WTC11 (cell line): ENCODE results near the gene SLC2A9. TPM values are rescaled to one million over a fixed set of nuclear protein-coding genes. Genes with fewer than 3 reads are reported as not detected.

Source experiments
- ATAC-seq: fragments of 200-7000 bp; cut with Tn5 transposase; 2 replicates; pipeline ENCODE4 v1.10.0; 2021; ENCODE audit warnings: mild to moderate bottlenecking, moderate library complexity
- CTCF ChIA-PET: fragments of 300-600 bp; sonication (Branson Sonifier 250); formaldehyde crosslinking; loops from one replicate; lab custom pipeline; 2021; ENCODE audit warnings: antibody characterized with exemption; lab: Charles Lee
- POLR2A ChIA-PET: fragments of 350-600 bp; sonication (Branson Sonifier 250); formaldehyde crosslinking; loops from one replicate; lab custom pipeline; 2021; ENCODE audit warnings: antibody characterized with exemption; lab: Charles Lee
- DNase-seq: peaks from one replicate; pipeline ENCODE4 v3.0.0; 2021; ENCODE audit warnings: low spot score
- H3K27ac Mint-ChIP-seq: 2 replicates; pipeline ENCODE4 v1.8.0; 2021; ENCODE audit warnings: mixed read lengths
- H3K27me3 Mint-ChIP-seq: 2 replicates; pipeline ENCODE4 v1.8.0; 2021; ENCODE audit warnings: low read depth, mild to moderate bottlenecking, moderate library complexity, mixed read lengths
- H3K36me3 Mint-ChIP-seq: 2 replicates; pipeline ENCODE4 v1.8.0; 2021; ENCODE audit warnings: mixed read lengths
- H3K4me1 Mint-ChIP-seq: 2 replicates; pipeline ENCODE4 v1.8.0; 2022; ENCODE audit warnings: mixed read lengths
- H3K4me3 Mint-ChIP-seq: 2 replicates; pipeline ENCODE4 v1.8.0; 2021; ENCODE audit warnings: mild to moderate bottlenecking, moderate library complexity, mixed read lengths
- H3K9me3 Mint-ChIP-seq: 2 replicates; pipeline ENCODE4 v1.8.0; 2021; ENCODE audit warnings: mixed read lengths
- ATF2 ChIP-seq: sonication (generic); formaldehyde crosslinking; IDR thresholded peaks from 2 replicates; pipeline ENCODE4 v1.8.1; 2022; ENCODE audit warnings: low read depth, missing genetic modification reagents, borderline replicate concordance
- ATF6 ChIP-seq: sonication (generic); formaldehyde crosslinking; IDR thresholded peaks from 2 replicates; pipeline ENCODE4 v1.8.1; 2023; ENCODE audit warnings: mild to moderate bottlenecking, missing genetic modification reagents
- CBFB ChIP-seq: sonication (generic); formaldehyde crosslinking; IDR thresholded peaks from 2 replicates; pipeline ENCODE4 v1.8.1; 2022; ENCODE audit warnings: mild to moderate bottlenecking, low read depth, missing genetic modification reagents
- EMX1 ChIP-seq: fragments of 250-450 bp; sonication (Bioruptor Pico); IDR thresholded peaks from 2 replicates; pipeline ENCODE4 v1.8.0; 2021; ENCODE audit warnings: mild to moderate bottlenecking
- FOXJ3 ChIP-seq: sonication (generic); formaldehyde crosslinking; IDR thresholded peaks from 2 replicates; pipeline ENCODE4 v1.9.0; 2021; ENCODE audit warnings: missing genetic modification reagents, mild to moderate bottlenecking, borderline replicate concordance
- FOXP1 ChIP-seq: sonication (generic); formaldehyde crosslinking; IDR thresholded peaks from 2 replicates; pipeline ENCODE4 v1.8.0; 2022; ENCODE audit warnings: missing genetic modification reagents, mild to moderate bottlenecking, moderate library complexity, borderline replicate concordance
- GABPB1 ChIP-seq: sonication (generic); formaldehyde crosslinking; IDR thresholded peaks from 2 replicates; pipeline ENCODE4 v1.8.1; 2023; ENCODE audit warnings: mild to moderate bottlenecking, missing genetic modification reagents
- GTF2I ChIP-seq: fragments of 250-450 bp; sonication (Bioruptor Pico); conservative IDR thresholded peaks from 2 replicates; pipeline ENCODE4 v1.4.0; 2021; ENCODE audit warnings: mild to moderate bottlenecking
- HMGXB4 ChIP-seq: sonication (generic); formaldehyde crosslinking; IDR thresholded peaks from 2 replicates; pipeline ENCODE4 v1.8.1; 2023; ENCODE audit warnings: mild to moderate bottlenecking, moderate library complexity, missing genetic modification reagents
- JUN ChIP-seq: sonication (generic); formaldehyde crosslinking; IDR thresholded peaks from 2 replicates; pipeline ENCODE4 v1.8.0; 2023; ENCODE audit warnings: mild to moderate bottlenecking, missing genetic modification reagents
- KAT7 ChIP-seq: sonication (generic); formaldehyde crosslinking; IDR thresholded peaks from 2 replicates; pipeline ENCODE4 v1.8.1; 2023; ENCODE audit warnings: missing genetic modification reagents, mild to moderate bottlenecking, borderline replicate concordance
- MLX ChIP-seq: sonication (generic); formaldehyde crosslinking; IDR thresholded peaks from 2 replicates; pipeline ENCODE4 v1.8.1; 2023; ENCODE audit warnings: mild to moderate bottlenecking, missing genetic modification reagents, moderate library complexity
- NFATC4 ChIP-seq: fragments of 250-450 bp; sonication (Bioruptor Pico); IDR thresholded peaks from 2 replicates; pipeline ENCODE4 v1.9.0; 2021; ENCODE audit warnings: mild to moderate bottlenecking
- NFE2L1 ChIP-seq: sonication (generic); formaldehyde crosslinking; IDR thresholded peaks from 2 replicates; pipeline ENCODE4 v1.8.1; 2023; ENCODE audit warnings: missing genetic modification reagents
- TEAD4 ChIP-seq: sonication (generic); formaldehyde crosslinking; IDR thresholded peaks from 2 replicates; pipeline ENCODE4 v1.8.0; 2022; ENCODE audit warnings: mild to moderate bottlenecking, missing genetic modification reagents
- ZBTB21 ChIP-seq: sonication (generic); formaldehyde crosslinking; IDR thresholded peaks from 2 replicates; pipeline ENCODE4 v1.8.1; 2023; ENCODE audit warnings: mild to moderate bottlenecking, missing genetic modification reagents, borderline replicate concordance
- ZNF138 ChIP-seq: sonication (generic); formaldehyde crosslinking; conservative IDR thresholded peaks from 2 replicates; pipeline ENCODE4 v1.8.1; 2022; ENCODE audit warnings: mild to moderate bottlenecking, moderate library complexity, missing genetic modification reagents
- ZNF281 ChIP-seq: sonication (generic); formaldehyde crosslinking; IDR thresholded peaks from 2 replicates; pipeline ENCODE4 v1.8.0; 2023; ENCODE audit warnings: mild to moderate bottlenecking, missing genetic modification reagents
- ZNF423 ChIP-seq: fragments of 250-450 bp; sonication (Bioruptor Pico); IDR thresholded peaks from 2 replicates; pipeline ENCODE4 v2.1.2; 2022; ENCODE audit warnings: mild to moderate bottlenecking, moderate library complexity
- total RNA-seq: library from RNA; stranded (reverse); gene quantifications from 3 replicates; pipeline ENCODE4 v1.2.3, GENCODE V29; 2021
- TF ChIP-seq, protein P1 (sequence below): sonication (generic); formaldehyde crosslinking; IDR thresholded peaks from 2 replicates; pipeline ENCODE4 v1.8.0; 2022; ENCODE audit warnings: mild to moderate bottlenecking, missing genetic modification reagents
- TF ChIP-seq, protein P2 (sequence below): sonication (generic); formaldehyde crosslinking; IDR thresholded peaks from 2 replicates; pipeline ENCODE4 v1.8.0; 2023; ENCODE audit warnings: missing genetic modification reagents
- TF ChIP-seq, protein P3 (sequence below): sonication (generic); formaldehyde crosslinking; IDR thresholded peaks from 2 replicates; pipeline ENCODE4 v1.8.0; 2022; ENCODE audit warnings: mild to moderate bottlenecking, missing genetic modification reagents

The SLC2A9 gene
- total RNA-seq, 1 experiment from 2014 or later, result not detected

- TF ChIP-seq, protein P1, sequence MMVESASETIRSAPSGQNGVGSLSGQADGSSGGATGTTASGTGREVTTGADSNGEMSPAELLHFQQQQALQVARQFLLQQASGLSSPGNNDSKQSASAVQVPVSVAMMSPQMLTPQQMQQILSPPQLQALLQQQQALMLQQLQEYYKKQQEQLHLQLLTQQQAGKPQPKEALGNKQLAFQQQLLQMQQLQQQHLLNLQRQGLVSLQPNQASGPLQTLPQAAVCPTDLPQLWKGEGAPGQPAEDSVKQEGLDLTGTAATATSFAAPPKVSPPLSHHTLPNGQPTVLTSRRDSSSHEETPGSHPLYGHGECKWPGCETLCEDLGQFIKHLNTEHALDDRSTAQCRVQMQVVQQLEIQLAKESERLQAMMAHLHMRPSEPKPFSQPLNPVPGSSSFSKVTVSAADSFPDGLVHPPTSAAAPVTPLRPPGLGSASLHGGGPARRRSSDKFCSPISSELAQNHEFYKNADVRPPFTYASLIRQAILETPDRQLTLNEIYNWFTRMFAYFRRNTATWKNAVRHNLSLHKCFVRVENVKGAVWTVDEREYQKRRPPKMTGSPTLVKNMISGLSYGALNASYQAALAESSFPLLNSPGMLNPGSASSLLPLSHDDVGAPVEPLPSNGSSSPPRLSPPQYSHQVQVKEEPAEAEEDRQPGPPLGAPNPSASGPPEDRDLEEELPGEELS (CRISPR knock-in tag), result no peak
- no peak for TF ChIP-seq NFE2L1 (CRISPR knock-in tag)
- no peak for TF ChIP-seq TEAD4 (CRISPR knock-in tag)
- TF ChIP-seq EMX1 (CRISPR knock-in tag), result no peak
- TF ChIP-seq JUN (CRISPR knock-in tag), result no peak
- TF ChIP-seq ZNF281 (CRISPR knock-in tag), result no peak
These were observed 116.2 kb downstream of the SLC2A9 start (continued) for GRCh38 chr4:9904976-9905587.

DNA sequence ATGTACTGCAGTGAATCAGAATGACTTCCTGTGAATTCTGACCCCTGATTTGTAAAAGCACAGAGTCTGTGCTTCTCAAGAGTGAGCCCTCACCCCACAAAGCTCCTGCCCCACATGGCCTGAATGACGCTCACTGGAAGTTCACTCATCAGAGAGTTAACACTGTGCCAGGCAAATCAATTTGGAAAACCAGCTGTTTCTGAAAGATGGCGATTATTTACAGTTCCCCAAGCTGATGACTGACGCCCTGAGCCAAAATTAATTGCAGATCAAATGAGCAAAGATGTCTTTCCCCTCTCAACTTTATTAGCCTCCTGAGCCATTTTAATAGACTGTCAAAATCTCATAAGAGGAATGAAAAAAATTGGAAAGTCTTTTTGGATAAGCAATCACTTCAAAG, 118.0 kb downstream of the SLC2A9 start:
- ChIA-PET POLR2A (no interaction called here), CTCF (interaction anchor here (1.9 to 2.3 kb wide), 2 partner anchors 10 to 111 kb away, joined by 5 to 12 read pairs; no protein-coding TSS in a partner anchor)
- ATAC-seq, result no peak
- Mint-ChIP-seq H3K4me3 (no peak overlapping the region), H3K27ac (no peak overlapping the region), H3K9me3 (no peaks in the 10 kb centered on the region), H3K27me3 (no peaks in the 10 kb centered on the region; the same call in 1 of the 2 replicates), H3K4me1 (peaks cover 7% of the 10 kb centered on the region), H3K36me3 (no peaks in the 10 kb centered on the region)
- no peak for DNase-seq
- TF ChIP-seq, protein P2, sequence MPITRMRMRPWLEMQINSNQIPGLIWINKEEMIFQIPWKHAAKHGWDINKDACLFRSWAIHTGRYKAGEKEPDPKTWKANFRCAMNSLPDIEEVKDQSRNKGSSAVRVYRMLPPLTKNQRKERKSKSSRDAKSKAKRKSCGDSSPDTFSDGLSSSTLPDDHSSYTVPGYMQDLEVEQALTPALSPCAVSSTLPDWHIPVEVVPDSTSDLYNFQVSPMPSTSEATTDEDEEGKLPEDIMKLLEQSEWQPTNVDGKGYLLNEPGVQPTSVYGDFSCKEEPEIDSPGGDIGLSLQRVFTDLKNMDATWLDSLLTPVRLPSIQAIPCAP, result no peak
- TF ChIP-seq NFE2L1 (CRISPR knock-in tag) (no peak), ATF6 (no peak), CBFB (no peak), ZNF138 (CRISPR knock-in tag) (no peak), ZBTB21 (CRISPR knock-in tag) (no peak), ATF2 (CRISPR knock-in tag) (no peak), ZNF423 (CRISPR knock-in tag) (no peak), KAT7 (no peak), NFATC4 (CRISPR knock-in tag) (no peak), HMGXB4 (CRISPR knock-in tag) (no peak), FOXP1 (no peak), FOXJ3 (CRISPR knock-in tag) (no peak), GTF2I (CRISPR knock-in tag) (no peak), MLX (no peak), GABPB1 (no peak)
- TF ChIP-seq, protein P3, sequence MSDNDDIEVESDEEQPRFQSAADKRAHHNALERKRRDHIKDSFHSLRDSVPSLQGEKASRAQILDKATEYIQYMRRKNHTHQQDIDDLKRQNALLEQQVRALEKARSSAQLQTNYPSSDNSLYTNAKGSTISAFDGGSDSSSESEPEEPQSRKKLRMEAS (CRISPR knock-in tag), result no peak
